ENCODE measurements around the gene RMRP.

The RMRP gene

DNA sequence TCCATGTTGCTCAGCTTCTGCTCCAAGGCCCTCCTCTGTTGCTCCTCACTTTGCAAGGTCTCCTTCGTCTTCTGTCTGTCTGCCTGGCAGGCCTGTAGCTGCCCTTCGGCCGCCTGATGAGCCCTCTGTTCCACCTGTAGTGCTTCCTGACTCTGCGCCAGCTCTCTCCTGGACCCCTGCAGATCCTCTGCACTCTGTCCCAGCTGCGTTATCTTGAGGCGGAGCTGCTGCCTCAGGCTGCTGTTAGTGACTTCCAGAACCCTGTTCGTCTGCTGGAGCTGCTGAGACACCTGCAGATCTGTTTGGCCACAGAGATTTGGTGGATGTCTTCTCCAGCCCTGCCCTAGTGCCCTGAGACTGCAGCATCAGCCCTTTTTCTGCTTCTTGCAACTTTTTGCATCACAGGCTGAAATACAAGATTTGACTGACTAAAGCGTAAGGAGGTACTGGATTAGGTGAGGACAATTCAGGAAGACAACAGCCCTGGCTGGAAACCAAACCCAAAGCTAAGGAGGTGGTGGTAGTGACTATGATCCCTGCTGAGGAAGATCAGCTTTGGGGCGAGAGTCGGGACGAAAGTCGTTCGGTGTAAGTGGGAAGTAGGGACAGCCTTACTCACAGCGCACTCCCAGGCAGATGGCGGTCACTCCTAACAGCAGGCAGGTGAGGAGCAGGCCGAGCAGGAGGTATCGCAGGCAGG, 41.7 kb downstream of the RMRP start:
- ChIA-PET CTCF (interaction anchor here (0.6 to 1.5 kb wide), 5 partner anchors 10 to 80 kb away, joined by 3 to 6 read pairs (median 4); no protein-coding TSS in a partner anchor), POLR2A (interaction anchor here (1.2 kb wide), 1 partner anchor 116 kb away, joined by 4 read pairs; the partner anchor contains the start of gene TLN1)
- H3K9me3 ChIP-seq (ENCODE audit: control insufficient read depth, insufficient read depth, low read depth, low read length) = no peaks in the 10 kb centered on the region
- H3K4me1 ChIP-seq (ENCODE audit: control insufficient read depth, insufficient read depth, low read length) = no peaks in the 10 kb centered on the region
- H3K4me3 ChIP-seq (ENCODE audit: low read depth, low read length) = no peak overlapping the region
- H3K36me3 ChIP-seq (ENCODE audit: control insufficient read depth in 2 of 2, insufficient read depth in 1 of 2, low read length in 2 of 2) = no peaks in the 10 kb centered on the region
- TF ChIP-seq ZNF112 (tag by site-specific recombination; IDR thresholded peaks at IDR 0.05) (no peak), ZNF529 (tag by site-specific recombination; IDR thresholded peaks at IDR 0.05; ENCODE audit: insufficient replicate concordance) (no peak), ZBTB21 (tag by site-specific recombination; IDR thresholded peaks at IDR 0.05) (no peak), SCRT2 (tag by site-specific recombination; IDR thresholded peaks at IDR 0.05) (peak; percentile 78), SCRT1 (tag by site-specific recombination; IDR thresholded peaks at IDR 0.05; ENCODE audit: borderline replicate concordance) (peak; percentile 70), ZNF157 (tag by site-specific recombination; IDR thresholded peaks at IDR 0.05) (no peak), ZIC2 (tag by site-specific recombination; IDR thresholded peaks at IDR 0.05) (peak; percentile 75), REPIN1 (tag by site-specific recombination; IDR thresholded peaks at IDR 0.05; ENCODE audit: low read depth) (no peak), ZBTB17 (tag by site-specific recombination; IDR thresholded peaks at IDR 0.05) (0 out of 2 replicates have a peak, but pooled peaks have one; percentile 15), MZF1 (tag by site-specific recombination; IDR thresholded peaks at IDR 0.05; ENCODE audit: borderline replicate concordance) (no peak), ZNF274 (IDR thresholded peaks at IDR 0.05; ENCODE audit: low read length) (no peak), ZNF274 (tag by site-specific recombination; IDR thresholded peaks at IDR 0.05; ENCODE audit: borderline replicate concordance) (no peak), ZNF335 (tag by site-specific recombination; conservative IDR thresholded peaks at IDR 0.05) (0 out of 2 replicates have a peak, but pooled peaks have one; percentile 27), SP7 (tag by site-specific recombination; IDR thresholded peaks at IDR 0.05) (no peak)
- TF ChIP-seq, protein P1, sequence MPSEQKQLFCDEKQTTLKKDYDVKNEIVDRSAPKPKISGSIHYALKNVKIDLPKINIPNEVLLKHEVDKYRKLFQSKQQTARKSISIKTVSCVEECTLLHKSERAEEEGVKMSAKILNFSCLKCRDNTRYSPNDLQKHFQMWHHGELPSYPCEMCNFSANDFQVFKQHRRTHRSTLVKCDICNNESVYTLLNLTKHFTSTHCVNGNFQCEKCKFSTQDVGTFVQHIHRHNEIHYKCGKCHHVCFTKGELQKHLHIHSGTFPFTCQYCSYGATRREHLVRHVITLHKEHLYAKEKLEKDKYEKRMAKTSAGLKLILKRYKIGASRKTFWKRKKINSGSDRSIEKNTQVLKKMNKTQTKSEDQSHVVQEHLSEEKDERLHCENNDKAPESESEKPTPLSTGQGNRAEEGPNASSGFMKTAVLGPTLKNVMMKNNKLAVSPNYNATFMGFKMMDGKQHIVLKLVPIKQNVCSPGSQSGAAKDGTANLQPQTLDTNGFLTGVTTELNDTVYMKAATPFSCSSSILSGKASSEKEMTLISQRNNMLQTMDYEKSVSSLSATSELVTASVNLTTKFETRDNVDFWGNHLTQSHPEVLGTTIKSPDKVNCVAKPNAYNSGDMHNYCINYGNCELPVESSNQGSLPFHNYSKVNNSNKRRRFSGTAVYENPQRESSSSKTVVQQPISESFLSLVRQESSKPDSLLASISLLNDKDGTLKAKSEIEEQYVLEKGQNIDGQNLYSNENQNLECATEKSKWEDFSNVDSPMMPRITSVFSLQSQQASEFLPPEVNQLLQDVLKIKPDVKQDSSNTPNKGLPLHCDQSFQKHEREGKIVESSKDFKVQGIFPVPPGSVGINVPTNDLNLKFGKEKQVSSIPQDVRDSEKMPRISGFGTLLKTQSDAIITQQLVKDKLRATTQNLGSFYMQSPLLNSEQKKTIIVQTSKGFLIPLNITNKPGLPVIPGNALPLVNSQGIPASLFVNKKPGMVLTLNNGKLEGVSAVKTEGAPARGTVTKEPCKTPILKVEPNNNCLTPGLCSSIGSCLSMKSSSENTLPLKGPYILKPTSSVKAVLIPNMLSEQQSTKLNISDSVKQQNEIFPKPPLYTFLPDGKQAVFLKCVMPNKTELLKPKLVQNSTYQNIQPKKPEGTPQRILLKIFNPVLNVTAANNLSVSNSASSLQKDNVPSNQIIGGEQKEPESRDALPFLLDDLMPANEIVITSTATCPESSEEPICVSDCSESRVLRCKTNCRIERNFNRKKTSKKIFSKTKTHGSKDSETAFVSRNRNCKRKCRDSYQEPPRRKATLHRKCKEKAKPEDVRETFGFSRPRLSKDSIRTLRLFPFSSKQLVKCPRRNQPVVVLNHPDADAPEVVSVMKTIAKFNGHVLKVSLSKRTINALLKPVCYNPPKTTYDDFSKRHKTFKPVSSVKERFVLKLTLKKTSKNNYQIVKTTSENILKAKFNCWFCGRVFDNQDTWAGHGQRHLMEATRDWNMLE (tag by site-specific recombination; conservative IDR thresholded peaks at IDR 0.05; ENCODE audit: low read depth) = no peak
- no peak overlapping the region for H3K27ac ChIP-seq (ENCODE audit: extremely low read depth, low read depth, low read length)

GRCh38 chr9:35612843-35613242, 45.0 kb downstream of the RMRP start:
- H3K27ac ChIP-seq (ENCODE audit: extremely low read depth, low read depth, low read length) = no peak overlapping the region
- no peaks in the 10 kb centered on the region for H3K4me1 ChIP-seq (ENCODE audit: control insufficient read depth, insufficient read depth, low read length)
- H3K4me3 ChIP-seq (ENCODE audit: low read depth, low read length) = no peak overlapping the region
- no peak for TF ChIP-seq ZNF433 (tag by site-specific recombination; IDR thresholded peaks at IDR 0.05; ENCODE audit: low read depth)
- TF ChIP-seq ZNF416 (tag by site-specific recombination; IDR thresholded peaks at IDR 0.05) = no peak
- TF ChIP-seq ZNF596 (tag by site-specific recombination; IDR thresholded peaks at IDR 0.05) = no peak
- no peak for TF ChIP-seq ZNF623 (tag by site-specific recombination; IDR thresholded peaks at IDR 0.05)
- no peak for TF ChIP-seq ZNF530 (tag by site-specific recombination; IDR thresholded peaks at IDR 0.05; ENCODE audit: low read depth)
- TF ChIP-seq ZBTB21 (tag by site-specific recombination; IDR thresholded peaks at IDR 0.05) = no peak
- no peak for TF ChIP-seq ZNF366 (tag by site-specific recombination; conservative IDR thresholded peaks at IDR 0.05)
- no peak for TF ChIP-seq GLI4 (tag by site-specific recombination; IDR thresholded peaks at IDR 0.05)
- no peak for TF ChIP-seq ZNF114 (tag by site-specific recombination; IDR thresholded peaks at IDR 0.05)
- TF ChIP-seq ZNF585B (tag by site-specific recombination; IDR thresholded peaks at IDR 0.05) = no peak
- no peaks in the 10 kb centered on the region for H3K9me3 ChIP-seq (ENCODE audit: control insufficient read depth, insufficient read depth, low read depth, low read length)
- H3K36me3 ChIP-seq (ENCODE audit: control insufficient read depth in 2 of 2, insufficient read depth in 1 of 2, low read length in 2 of 2) = peaks cover 0 to 27% of the 10 kb centered on the region in 2 experiments; a peak in 1 of 3 replicates
- ChIA-PET POLR2A (interaction anchor here (1.3 kb wide), 1 partner anchor 8 kb away, joined by 3 read pairs; no protein-coding TSS in a partner anchor), CTCF (interaction anchor here (1.5 to 4.1 kb wide), 7 partner anchors 9 to 118 kb away, joined by 4 to 22 read pairs (median 8); partner anchors contain the start of genes CCDC107, RMRP and TESK1)

Measured in HEK293 (cell line).